PC-3 (cell line): ENCODE results near the gene DBH.

Source experiments
- CTCF ChIP-seq: fragments of 300-600 bp; sonication (generic); conservative IDR thresholded peaks from 2 replicates; pipeline ENCODE4 v1.5.1; 2017; ENCODE audit warnings: antibody characterized with exemption, low read depth, mild to moderate bottlenecking, low read length
- EZH2 ChIP-seq: fragments of 300-600 bp; sonication (generic); IDR thresholded peaks from one replicate; pipeline ENCODE4 v1.6.1; 2017; ENCODE audit warnings: antibody characterized with exemption, mild to moderate bottlenecking, low read length; ENCODE audit not compliant: unreplicated experiment

DNA sequence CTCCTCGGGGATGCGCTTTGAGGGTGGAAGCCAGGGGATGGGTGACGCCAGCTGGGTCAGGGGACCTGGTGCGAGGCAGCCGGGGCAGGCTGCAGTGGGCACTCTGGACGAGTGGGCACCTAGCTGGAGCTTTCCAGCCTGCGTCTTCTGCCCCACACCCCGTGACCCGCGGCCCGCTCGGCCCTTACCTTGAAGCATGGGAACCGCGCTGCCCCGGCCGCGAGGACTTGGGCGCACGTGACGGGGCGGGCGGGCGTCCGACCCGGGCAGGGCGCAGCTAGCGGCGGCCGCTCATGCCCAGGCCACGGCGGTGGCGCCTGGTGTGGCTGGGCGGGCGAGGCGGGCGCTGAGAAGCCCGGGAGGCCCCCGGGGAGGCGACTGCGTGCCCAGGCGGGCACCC lies 27.3 kb upstream of the DBH start:
- TF ChIP-seq CTCF (no peak), EZH2 (no peak)
